NCI-H2227 treated with DMSO at 0.1 percent for 48 hours (cell line): ENCODE data around the gene SH3BGRL3.
"Not testable (repeated sequence)": the region's sequence is repeated elsewhere in the genome, so short reads cannot be mapped to it uniquely, and the experiment has no call there.

Experiments
- DNase-seq: peaks from one replicate; lab custom pipeline; 2025; lab: John Stamatoyannopoulos, UW

The SH3BGRL3 gene

DNA sequence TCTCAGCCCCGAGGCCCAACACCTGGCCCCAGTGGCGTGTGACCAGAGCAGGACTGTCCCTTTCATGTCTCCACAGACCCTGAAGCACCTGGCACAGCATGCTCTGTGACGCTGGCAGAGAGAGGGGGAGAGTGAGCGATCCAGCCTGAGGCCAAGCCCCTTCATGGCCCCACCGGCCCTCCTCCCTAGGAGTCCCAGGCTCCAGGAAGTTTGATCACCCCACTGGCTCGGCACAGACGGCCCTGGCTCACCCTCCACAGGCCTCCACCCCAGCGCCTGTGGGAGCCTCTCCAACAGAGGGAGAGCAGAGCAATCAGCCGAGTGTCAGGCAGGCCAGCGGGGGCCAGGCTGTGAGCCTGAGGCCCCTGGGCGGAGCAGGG lies 11.0 kb downstream of the SH3BGRL3 start:
- DNase-seq = no peak

DNA sequence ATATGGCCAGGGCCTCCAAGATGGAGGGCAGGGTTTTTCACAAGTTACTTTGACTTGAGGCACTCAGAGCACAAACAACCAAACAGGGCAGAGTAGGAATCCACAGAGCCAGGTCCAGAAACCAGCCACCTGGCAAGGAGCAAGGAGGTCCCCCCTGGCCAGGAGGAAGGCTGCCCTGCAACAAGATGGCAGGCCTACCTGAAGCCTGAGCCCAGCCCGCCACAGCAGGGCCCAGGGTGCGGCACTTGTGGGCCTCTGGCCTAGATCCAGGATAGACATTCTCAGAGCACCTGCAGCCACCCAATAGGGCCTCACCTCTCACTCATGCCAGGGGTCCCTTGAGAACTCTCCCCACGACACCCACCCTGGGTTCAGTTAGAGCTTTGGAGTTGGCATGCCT lies 11.5 kb downstream of the SH3BGRL3 start:
- DNase-seq = no peak

DNA sequence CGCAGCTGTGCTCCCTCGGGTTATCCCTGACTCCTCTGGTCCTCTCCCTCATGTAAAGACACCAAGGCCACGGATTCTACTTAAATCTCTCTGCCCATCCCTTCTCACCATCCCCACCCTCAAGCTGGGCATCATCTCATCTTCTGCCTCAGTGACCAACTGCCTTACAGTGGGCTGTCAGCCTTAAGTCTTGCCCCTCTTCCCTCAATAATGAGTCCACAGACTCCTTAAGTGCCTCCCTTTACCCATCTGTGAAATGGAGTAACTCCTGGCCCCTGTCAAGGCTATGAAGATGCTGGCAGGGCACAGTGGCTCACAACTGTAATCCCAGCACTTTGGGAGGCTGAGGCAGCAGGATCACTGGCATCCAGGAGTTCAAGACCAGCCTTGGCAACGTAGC lies 12.1 kb downstream of the SH3BGRL3 start:
- DNase-seq = no peak

DNA sequence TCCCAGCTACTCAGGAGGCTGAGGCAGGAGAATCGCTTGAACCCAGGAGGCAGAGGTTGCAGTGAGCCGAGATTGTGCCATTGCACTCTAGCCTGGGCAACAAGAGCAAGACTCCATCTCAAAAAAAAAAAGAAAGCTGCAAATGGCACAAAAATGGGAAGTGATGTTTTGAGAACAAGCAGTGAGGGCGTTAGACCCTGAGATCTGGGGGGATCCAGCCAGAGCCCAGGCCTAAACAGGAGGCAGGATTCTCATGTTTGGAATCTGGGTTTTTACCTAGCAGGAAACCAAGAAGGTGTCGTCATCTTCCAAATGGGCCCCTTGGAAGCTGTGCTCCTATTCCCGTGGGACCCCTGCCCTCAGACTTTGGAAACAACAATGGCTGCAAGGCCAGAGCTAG lies 12.8 kb downstream of the SH3BGRL3 start:
- DNase-seq = not testable (repeated sequence)

DNA sequence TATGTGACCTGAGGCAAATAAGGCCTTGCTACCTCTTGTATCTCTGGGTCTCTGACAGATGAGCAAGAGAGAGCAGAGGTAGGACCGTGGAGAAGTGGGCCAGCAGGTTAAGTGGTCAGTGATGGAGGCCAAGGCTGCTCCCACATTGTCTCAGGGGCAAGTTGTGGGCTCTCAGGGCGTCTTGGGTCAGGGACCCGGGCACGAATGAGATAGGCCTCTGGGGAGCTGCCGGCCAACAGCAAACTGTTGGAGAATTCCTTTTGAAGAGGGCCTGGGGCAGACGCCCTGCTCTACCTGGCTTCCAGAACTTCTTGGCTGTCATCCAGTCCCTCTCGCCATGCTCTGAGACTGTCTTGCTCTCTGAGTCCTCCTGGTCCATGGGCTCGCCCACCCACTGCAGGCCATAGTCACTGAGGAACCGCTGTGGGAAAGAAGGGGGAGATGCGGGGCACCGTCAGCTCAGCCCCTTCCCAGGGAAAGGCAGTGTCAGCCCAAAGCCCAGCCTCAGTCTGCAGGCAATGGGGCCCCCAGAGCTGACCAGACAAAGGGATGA lies 14.1 kb downstream of the SH3BGRL3 start:
- DNase-seq = no peak

DNA sequence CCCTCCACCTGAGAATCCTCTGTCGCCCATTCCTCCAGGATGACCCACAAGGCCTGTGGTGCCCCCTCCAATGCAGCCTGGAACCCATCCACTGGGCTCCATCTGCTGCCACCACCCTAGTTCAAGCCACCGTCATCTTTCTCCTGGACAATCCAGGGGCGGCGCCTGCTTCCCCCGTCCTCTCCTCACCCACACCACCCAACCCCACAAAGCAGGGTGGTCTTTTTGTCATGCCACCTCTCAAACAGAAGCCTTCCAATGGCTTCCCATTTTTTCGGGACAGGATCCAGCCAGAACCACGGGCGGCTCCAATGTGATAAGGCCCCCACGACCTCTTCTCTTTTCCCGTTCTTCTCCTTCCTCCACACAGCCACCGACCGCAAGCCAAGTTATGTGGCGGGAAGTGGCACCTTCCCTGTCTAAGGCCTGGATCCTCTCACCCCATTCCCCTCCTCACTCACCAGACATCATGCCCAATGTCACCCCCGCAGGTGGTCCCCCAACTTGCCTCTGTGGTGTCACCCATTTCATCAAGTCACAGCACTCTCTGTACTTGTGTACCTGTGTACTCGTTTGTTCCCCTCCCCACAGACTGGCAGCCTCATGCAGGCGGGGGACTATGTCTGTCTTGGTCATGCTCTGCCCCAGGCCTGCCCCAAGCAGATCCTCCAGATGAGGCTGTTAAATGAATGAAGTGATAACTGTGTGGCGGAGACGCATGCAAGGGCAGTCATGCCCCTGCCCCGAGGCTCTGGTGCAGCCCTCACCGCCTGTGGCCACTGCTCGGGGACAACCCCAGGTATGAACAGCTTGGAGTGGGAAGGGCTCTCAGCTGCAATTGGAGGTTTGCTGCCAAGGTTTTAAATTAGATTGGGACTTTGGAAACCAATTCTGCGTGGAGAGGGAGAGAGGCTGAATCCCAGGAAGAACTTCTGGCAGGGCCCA lies 15.6 kb downstream of the SH3BGRL3 start:
- no peak for DNase-seq

DNA sequence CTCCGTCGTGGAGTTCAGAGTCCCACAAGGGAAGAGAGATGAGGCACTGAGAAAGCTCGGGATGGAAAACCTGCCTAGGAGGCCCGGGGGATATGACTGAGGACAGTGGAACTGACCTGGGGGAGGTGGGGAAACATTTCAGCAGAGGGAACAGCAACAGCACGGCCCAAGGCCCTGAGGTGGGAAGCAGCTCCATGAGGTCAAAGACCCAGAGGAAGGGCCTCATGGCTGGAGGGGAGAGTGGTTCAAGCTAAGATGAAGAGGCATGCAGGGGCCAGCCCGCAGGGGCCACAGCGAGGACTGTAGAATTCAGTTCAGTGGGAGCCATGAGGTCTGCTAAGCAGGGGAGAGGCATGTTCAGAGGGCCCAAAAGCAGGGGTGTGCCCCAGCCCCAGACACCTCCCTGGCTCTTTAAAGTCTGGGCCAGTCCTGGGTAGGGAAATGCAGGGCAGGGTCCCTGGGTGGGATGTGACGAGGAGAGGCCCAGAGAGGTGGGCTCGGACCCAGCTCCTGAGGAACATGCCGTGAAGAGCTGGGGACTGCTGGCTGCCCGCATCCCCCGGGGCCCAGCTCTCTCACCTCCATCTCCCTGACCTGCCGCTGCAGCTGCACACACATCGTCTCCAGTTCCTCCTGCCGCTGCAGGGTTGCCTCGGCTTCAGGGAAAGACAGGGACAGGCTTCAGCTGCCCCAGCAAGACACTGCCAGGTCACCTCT lies 16.6 kb downstream of the SH3BGRL3 start:
- DNase-seq = no peak

DNA sequence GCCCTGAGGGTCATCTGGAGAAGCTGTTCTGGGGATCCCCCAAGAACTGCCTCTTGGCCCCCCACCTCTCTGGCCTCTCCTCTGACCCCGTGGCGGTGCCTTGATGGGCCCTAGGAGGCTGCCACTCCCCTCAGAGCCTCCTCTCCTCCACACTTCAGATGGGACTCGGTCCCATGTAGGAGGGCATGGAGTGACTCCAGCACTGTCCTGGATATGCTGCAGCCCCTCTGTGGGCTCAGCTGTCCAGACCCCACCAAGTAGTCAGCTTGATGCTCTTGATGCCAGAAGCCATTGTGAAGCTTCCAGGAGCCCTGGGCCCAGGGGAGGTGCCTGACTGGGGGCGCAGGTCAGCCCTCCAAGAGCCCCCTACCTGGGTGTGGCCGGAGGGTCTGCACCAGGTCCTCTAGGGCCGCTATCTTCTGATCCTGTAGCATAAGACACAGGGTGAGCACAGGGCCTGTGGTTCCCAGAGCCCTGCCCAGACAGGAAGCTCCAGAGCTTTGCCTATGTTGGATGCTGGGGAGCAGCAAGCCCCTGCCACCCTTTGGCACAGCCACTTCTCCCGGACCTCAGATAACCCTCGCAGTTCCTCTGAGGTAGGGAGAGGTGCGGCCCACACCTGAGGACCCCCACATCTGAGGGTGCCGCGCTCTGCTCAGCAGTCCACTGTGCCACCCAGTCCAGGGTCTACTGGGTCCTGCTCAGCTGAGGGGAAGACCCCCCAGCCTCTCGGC lies 17.3 kb downstream of the SH3BGRL3 start:
- DNase-seq = no peak

DNA sequence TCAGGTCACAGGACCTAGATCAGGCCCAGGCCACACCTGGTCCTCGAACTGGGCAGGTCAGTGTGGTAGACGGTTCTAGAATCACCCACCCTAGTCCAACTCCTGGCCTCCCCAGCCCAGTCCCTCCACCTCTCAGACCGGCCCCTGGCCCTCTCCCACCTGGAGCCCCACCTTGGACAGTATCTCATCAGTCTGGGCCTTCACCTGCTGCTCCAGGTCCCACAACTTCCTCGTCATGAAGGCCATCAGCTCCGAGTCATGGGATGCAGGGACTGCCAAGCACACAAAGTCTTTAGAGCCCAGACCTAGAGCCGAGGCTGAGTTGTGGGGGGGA lies 17.9 kb downstream of the SH3BGRL3 start:
- DNase-seq = no peak

DNA sequence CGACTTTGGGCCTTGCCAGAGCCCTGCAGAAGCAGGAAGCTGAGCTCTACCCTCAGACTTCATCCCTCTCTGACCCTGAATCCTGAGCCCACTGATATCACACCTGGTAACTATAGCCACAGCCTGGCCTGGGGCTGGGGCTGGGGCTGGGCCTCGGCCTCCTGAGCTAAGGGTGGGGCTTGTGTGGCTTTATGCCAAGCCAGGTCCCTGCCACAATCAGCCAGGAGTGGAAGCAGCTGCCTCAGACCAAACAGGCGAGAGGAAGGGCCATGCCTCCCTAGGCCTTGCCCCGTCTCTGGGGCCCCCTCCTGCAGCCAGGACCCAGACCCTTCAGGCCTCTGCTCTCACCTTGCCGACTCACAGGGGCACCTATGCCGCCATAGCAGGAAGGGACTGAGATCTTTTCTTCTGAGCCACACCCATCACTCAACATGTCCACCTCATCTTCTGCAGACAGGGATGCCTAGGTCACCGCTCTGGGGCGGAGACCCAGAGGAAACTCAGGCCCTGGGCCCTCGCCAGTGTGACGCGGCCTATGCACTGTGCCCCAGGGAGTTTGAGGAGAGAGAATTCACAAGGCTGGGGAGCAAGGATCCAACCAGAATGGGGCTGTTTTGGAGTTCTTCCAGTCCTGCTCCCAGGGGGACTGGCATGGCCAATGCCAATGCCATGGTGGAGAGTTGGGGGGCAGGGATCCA lies 20.8 kb downstream of the SH3BGRL3 start:
- no peak for DNase-seq

DNA sequence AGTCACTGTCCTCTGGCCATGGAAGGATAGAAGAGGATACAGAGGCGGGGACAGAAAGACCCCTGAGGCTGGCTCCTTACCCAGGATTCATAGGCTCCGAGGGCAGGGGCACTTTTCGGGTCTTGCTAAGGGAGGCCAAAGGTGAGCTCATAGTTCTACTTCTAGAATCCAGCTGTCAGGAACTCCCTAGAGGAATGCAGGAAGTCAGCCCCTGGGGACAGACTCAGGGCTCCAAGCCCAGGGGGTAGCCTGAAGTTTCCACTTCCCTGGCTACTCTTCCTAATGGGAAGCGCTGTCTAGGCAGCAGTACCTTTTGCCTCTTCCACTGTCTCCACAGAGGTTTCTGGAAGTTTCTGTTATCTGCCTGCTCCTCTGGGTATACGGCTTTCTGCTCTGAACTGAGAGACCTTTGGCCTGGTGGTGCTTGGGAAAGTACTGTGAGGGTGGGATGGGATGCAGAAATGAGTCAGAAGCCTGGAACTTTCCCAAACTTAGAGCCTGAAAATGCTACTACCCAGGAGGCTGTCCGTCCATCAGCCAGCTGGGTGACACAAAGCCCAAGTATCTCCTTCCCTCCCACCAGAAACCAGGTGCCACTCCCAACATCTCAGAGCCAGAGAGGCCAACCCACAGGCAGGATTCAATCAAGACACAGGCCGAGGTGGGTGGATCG lies 23.0 kb downstream of the SH3BGRL3 start:
- no peak for DNase-seq

DNA sequence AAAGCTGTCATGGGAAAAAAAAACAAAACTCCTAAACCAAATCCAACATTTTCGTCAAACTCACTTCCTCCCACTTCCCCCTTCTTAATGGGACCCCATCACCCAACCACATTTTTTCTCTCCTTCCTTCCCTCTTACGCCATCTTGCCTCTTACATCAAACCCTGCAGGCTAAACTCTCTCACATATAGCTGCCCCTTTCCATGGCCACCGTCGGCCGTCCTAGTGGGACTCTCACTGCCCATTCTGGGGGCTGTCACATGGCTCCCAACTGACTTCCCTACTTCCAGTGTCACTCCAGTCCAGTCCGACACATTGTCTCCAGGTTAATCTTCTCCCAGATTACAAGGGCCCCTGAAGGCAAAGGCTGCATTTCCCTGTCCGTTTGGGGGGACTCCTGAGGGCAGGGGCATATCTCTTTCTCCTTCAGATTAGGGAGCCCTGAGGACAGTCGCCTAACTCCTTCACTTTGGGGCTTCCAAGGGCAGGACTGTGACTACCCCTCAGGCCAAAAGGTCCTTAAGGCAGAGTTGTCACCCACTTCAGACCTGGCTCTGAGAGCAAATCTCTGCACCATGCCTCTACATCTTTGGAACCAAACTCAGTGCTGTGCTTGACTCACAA lies 25.9 kb downstream of the SH3BGRL3 start:
- DNase-seq = no peak

DNA sequence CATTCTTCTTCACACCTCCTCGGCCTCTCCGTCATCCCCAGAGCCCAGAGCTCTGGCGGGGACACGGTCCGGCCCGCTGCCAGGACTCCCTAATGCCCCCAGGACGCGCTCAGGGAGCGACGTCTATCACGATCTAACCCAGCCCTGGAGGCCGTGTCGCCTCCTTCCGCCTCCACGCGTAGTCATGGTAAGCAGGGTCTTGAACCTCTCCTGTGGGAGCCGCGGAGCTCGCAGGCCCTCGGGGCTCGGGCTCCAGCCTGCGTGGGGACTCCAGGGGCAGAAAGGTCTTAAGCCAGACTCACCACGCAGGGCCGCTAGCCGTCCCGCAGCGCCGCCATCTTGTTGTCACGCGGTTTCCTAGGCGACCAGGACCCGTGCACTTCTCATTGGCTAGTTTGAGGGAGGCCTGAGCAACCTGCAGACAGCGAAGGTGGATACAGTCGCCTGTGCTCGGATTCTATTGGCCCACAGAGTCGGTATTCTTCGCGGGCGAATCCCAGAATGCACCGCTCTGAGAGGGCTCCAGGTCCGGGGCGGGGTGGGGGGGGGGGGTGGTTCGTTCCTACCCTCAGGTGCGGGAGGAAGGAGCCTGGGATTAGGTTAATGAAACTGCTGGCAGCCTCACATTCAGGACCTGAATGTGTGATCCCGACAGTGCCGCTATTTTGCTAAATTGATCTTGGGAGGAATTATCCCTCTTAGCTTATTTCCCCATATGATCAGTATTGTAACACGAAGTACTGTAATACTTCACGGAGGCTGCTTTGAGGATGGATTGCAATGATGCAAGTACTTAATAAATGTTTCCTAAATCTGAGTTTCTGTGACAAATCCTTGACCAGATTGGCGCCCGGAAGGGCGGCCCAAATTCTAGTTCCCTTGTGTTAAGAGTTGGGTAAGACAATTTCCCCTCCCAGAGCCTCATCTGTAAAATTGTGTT lies 26.7 kb downstream of the SH3BGRL3 start, which contains the start of gene UBXN11:
TSS of gene UBXN11 (minus strand) at position 347 of the 940 bp plus-strand sequence. CDS start 3,753 bp downstream, outside the sequence.
- DNase-seq = peak; percentile 98

DNA sequence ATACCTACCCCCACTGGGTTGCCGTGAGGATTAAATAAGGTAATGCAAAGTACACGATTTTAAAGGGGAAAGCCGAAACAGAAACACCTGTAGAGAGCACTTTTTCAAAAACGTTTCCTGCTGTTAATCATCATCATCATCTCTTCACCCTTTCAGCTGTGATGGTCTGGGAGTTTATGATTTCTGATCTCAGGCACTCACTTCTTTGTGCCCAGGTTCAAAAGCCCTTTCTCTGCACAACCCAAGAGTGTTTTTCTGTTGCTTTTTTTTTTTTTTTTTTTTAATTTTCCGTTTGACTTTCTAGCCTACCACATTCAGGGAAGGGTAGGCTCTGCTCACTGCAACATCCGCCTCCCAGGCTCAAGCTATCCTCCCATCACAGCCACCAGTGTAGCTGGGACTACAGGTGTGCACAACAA lies 27.5 kb downstream of the SH3BGRL3 start:
- no peak for DNase-seq

DNA sequence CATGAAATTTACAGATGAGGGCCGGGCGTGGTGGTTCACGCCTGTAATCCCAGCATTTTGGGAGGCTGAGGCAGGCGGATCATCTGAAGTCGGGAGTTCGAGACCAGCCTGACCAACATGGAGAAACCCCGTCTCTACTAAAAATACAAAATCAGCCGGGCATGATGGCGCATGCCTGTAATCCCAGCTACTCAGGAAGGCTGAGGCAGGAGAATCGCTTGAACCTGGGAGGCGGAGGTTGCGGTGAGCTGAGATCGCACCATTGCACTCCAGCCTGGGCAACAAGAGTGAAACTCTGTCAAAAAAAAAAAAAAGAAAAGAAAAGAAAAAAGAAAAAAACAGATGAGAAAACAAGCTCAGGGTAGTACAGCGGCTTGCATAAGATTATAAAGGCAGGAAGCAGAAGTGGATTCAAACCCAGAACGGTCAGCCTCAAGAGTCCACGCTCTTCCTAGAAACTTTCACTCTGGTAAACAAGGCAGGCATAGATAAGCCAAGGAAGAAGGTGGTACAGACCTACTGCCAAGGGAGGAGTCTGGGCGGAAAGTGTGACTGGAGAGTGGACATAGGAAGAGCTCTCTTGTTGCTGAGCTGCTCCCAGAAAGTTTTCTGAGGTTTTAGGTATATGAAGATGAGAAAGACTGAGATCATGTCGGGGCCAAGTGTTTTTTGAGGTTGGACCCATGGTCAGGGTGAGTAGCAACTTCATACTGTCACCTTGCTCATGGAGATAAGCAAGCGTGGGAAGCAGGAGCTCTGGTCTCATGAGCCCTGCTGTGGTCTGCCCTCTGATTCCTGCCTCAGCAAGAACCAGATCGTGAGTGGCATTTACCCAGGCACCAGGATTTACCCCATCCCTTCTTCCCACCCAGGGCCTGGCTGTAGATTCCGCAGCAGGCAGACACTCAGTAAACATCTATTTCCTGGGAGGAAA lies 28.3 kb downstream of the SH3BGRL3 start:
- DNase-seq = not testable (repeated sequence)

DNA sequence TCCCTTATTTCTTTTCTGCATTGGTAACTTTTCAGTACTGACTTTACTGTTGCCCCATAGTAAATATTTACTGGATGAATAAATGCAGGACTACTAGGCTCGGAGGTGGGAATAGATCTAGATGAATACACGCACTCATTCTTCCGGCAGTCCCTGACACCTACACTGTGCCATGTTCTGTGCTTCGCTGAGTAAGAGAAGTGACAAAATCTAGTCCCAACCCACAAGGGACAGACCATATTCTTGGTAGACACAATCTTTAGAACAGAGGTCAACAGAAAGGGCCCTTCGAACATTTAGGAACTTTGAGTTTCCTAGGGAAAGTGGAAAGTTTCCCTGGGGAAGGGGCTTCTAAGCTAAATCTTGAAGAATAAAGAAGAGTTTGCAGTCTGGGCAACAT lies 34.6 kb downstream of the SH3BGRL3 start:
- no peak for DNase-seq

DNA sequence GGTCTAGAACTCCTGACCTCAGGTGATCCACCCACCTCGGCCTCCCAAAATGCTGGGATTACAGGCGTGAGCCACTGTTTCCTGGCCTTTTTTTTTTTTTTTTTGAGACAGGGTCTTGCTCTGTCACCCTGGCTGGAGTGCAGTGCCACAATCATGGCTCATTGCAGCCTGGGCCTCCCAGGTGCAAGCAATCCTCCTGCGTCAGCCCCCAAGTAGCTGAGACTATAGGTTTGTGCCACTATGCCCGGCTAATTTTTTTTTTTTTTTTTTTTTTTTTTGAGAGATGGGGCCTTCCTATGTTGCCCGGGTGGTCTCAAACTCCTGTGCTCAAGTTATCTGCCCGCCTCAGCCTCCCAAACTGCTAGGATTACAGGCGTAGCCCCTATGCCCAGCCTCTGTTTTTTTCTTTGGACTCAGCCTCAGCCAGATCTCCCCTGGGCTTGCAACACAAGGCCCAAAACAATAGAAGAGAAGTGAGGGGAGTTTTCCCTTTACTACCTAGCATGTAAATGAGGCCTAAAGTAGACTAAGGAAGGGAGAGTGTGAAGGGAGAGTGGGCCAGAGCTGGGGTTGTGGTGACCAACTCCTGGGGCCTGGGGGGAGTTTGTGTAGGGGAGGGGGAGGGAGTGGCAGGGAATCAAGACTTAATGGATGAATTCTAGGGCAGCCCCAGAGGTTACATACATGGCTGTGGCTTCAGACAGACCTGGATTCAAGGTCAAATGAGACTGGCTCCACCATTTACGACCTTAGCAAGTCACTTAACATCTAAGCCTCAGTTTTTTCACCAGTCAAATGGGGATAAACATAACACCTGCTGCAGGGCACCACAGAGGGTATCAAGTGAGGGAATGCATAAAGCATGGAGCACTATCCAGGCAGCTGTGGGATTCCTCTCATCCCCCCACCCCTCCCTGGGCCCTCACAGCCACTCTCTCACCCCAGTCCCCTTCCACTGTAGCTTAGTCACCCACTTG lies 36.3 kb downstream of the SH3BGRL3 start:
- DNase-seq = no peak
